Kidney (tissue), 14 donors: Measurements from ENCODE around the gene DUOXA1. TPM values are rescaled to one million over a fixed set of nuclear protein-coding genes. Genes with fewer than 3 reads are reported as not detected.

ENCODE experiments used
- DNase-seq, 5 donors: peaks; one replicate each; pipeline ENCODE4 v3.0.0-alpha.2; 2013 to 2020
- FAIRE-seq: peaks from 2 replicates; lab custom pipeline; 2012; peaks lifted over from hg19 to GRCh38; lab: Jason Lieb, UNC
- H3K27ac ChIP-seq, 2 donors: one replicate each; pipeline ENCODE4 v1.7.0; 2013; ENCODE audit warnings: low read depth in 2 of 2, low read length in 2 of 2, inconsistent platforms in 1 of 2
- H3K27me3 ChIP-seq: one replicate; pipeline ENCODE4 v1.7.1; 2013; ENCODE audit warnings: low read length, inconsistent platforms; ENCODE audit not compliant: control insufficient read depth, insufficient read depth
- H3K36me3 ChIP-seq, 3 donors: one replicate each; pipeline versions ENCODE4 v1.7.0 to v1.7.1; 2013; ENCODE audit warnings: low read length in 3 of 3, control low read depth in 1 of 3, inconsistent platforms in 1 of 3; ENCODE audit not compliant: insufficient read depth in 3 of 3, control insufficient read depth in 2 of 3
- H3K4me1 ChIP-seq, 3 donors: one replicate each; pipeline versions ENCODE4 v1.7.0 to v1.7.1; 2013; ENCODE audit warnings: low read length in 3 of 3, inconsistent platforms in 1 of 3, low read depth in 1 of 3; ENCODE audit not compliant: control insufficient read depth in 2 of 3, insufficient read depth in 2 of 3
- H3K4me3 ChIP-seq, 3 donors: one replicate each; pipeline versions ENCODE4 v1.7.0 to v1.8.1; 2013; ENCODE audit warnings: low read length in 3 of 3, control low read depth in 1 of 3, inconsistent platforms in 1 of 3
- H3K9ac ChIP-seq, 3 donors: one replicate each; pipeline versions ENCODE4 v1.7.0 to v1.7.1; 2013; ENCODE audit warnings: low read length in 3 of 3, control low read depth in 1 of 3, inconsistent platforms in 1 of 3
- H3K9me3 ChIP-seq, 3 donors: one replicate each; pipeline versions ENCODE4 v1.7.0 to v1.7.1; 2013; ENCODE audit warnings: low read length in 3 of 3, control low read depth in 1 of 3, inconsistent platforms in 1 of 3; ENCODE audit not compliant: control insufficient read depth in 2 of 3, insufficient read depth in 1 of 3
- CTCF ChIP-seq: IDR thresholded peaks from 3 replicates; pipeline ENCODE4 v1.5.1; 2012; ENCODE audit warnings: mild to moderate bottlenecking, moderate library complexity, borderline replicate concordance; ENCODE audit not compliant: insufficient read depth; ENCODE audit errors: extremely low read depth
- intact Hi-C: fragments of 100-400 bp; cut with DNase I; formaldehyde crosslinking; loops from one replicate; pipeline ENCODE4 v1.11.1; 2022
- polyA plus RNA-seq: library from polyadenylated mRNA; stranded (reverse); fragments of 350-450 nt; fragmentation: Illumina TruSeq; extraction: RNeasy Lipid Tissue Mini Kit (QIAGEN cat#74804); gene quantifications from one replicate; pipeline ENCODE4 v1.2.3, GENCODE V29; 2014; ENCODE audit warnings: low read depth, low replicate concordance; ENCODE audit not compliant: insufficient read depth
- total RNA-seq: library from RNA; stranded (reverse); fragmentation: NEBNext Ultra II Directional; extraction: Animal tissue kit (Norgen Biotek cat#: 25700); gene quantifications from one replicate; pipeline ENCODE4 v1.2.1, GENCODE V29; 2021
- donor health status: control.
- donor health status: control.
- donor health status: control.
- donor health status: control.
- donor health status: control.
- donor health status: DM: yes; HTN: yes; CAD: no.
- donor health status: Normal renal cell carcinoma (clear cell type).

DUOXA1 gene
- total and polyA plus RNA-seq, 2 donors from 2014 or later = 0.52 to 1.4 TPM

- no peak for TF ChIP-seq CTCF
- intact Hi-C loops = no loop called here
- FAIRE-seq = no peak
- Histone ChIP-seq H3K36me3 (no peaks in the 10 kb centered on the region), H3K9me3 (no peaks in the 10 kb centered on the region), H3K27ac (no peak overlapping the region), H3K9ac (no peak overlapping the region), H3K27me3 (peaks cover 53% of the 10 kb centered on the region), H3K4me3 (no peak overlapping the region), H3K4me1 (peaks cover 0 to 25% (median 0%) of the 10 kb centered on the region in 3 donors)
- DNase-seq = no peak
Observed at GRCh38 chr15:45111390-45112142, 18.1 kb downstream of the DUOXA1 start.

GRCh38 chr15:45110256-45110820 is 19.3 kb downstream of the DUOXA1 start:
- Histone ChIP-seq H3K36me3 (no peaks in the 10 kb centered on the region), H3K27ac (no peak overlapping the region), H3K9me3 (no peaks in the 10 kb centered on the region), H3K4me1 (peaks cover 0 to 23% (median 0%) of the 10 kb centered on the region in 3 donors), H3K27me3 (peaks cover 41% of the 10 kb centered on the region), H3K4me3 (no peak overlapping the region), H3K9ac (no peak overlapping the region)
- DNase-seq = no peak
- intact Hi-C loops = no loop called here
- FAIRE-seq = no peak
- TF ChIP-seq CTCF = no peak

GRCh38 chr15:45107941-45108630 is 21.6 kb downstream of the DUOXA1 start:
- Histone ChIP-seq H3K4me3 (no peak overlapping the region), H3K27ac (no peak overlapping the region), H3K9ac (no peak overlapping the region), H3K4me1 (peaks cover 0 to 11% (median 0%) of the 10 kb centered on the region in 3 donors), H3K36me3 (no peaks in the 10 kb centered on the region), H3K9me3 (no peaks in the 10 kb centered on the region), H3K27me3 (peaks cover 20% of the 10 kb centered on the region)
- no peak for TF ChIP-seq CTCF
- intact Hi-C loops = no loop called here
- DNase-seq (peak in 1 of 5 donors; percentile 24), FAIRE-seq (no peak)
